ENCODE results near the gene PRICKLE2. TPM values are rescaled to one million over a fixed set of nuclear protein-coding genes. Genes with fewer than 3 reads are reported as not detected.

PRICKLE2 gene
- total RNA-seq, 1 experiment from 2014 or later: not detected

DNA sequence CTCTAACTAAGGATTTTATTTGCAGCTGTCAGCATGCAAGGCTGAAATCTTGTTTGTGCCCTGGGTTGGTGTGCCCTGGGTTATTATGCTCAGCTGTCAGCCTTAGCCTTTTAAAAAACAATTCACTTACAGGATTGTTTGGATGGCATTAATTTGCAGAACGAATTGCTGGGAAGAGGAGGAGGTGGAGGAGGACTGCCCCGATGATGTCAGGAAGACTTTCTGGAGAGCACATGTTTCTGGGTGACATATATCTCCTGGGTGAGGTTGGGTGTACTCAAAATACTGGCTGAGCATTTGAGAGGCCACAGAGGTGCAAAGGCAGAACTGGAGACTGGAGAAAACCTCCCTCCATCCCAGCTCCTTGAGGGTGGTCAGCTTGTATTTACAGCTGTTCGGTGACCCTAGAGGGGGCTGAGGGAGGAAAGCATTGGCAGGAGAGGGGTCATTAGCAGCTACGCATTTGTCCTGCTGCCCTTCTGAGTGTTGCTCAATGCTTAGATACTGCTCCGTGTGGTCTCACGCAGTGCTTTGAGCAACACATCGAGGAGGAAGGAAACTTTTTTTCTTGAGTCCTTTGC is 142.2 kb downstream of the PRICKLE2 start:
- no peak for DNase-seq (ENCODE audit: extremely low read depth, low read depth)

DNA sequence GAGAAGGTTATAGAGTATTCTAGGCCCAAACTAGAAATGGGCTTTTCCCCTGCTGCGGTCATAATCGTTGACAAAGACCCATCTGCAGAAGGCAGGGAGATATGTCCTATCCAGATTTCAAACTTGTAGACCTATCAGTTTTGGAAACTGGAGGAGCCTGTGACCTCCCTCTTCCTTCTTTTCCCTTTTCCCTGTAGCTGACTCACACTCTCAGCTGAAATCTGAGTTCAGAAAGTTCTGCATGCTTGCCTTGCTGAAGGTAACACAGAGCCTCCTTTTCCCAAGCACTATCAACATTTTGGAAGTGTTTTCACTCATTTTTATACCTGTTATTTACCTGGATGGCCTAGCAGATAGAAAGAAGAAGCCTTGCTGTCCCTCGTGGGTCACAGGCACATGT is 142.9 kb downstream of the PRICKLE2 start:
- DNase-seq (ENCODE audit: extremely low read depth, low read depth): no peak

DNA sequence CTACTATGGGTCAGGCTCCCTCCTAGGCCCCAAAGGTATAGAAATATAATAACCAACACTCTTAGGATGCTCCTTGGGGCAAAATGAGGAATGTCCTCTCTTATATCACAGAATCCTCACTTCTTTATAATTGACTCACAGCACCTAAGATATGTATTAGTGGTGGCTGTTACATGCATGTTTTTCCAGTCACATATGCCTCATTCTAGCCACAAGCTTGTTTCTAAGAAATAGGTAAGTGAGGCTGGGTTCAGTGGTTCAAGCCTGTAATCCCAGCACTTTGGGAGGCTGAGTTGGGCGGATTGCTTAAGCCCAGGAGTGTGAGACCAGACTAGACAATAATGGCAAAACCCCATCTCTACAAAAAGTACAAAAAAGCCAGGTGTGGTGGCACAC is 144.0 kb downstream of the PRICKLE2 start:
- DNase-seq (ENCODE audit: extremely low read depth, low read depth): no peak

DNA sequence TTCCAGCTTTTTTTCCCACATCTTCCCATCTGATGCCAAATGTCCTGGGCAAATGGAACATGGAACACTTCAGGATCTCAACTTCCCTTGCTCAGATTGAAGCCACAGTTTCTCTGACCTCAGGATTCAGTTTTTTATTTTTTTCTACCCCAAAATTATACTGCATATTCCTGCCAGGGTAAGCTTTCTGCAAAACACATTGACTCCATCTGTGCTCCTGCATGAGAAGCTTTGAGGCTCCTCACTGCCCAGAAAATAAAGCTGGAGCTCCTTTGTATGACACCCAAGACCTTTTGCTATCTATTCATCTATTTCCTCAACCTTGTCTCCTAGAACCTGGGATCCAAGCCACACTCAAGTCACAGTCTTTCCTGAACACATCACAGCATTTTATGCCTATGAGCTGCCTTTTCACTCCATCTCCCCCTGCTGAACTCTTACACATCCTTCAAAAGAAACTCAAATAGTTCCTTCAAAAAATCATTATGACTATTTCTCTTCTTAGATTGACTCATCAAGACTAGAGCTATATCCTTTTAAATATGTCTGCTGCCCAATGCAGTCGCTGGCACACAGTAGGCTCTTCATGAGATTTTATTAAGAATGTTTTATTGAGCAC is 144.5 kb downstream of the PRICKLE2 start:
- no peak for DNase-seq (ENCODE audit: extremely low read depth, low read depth)

DNA sequence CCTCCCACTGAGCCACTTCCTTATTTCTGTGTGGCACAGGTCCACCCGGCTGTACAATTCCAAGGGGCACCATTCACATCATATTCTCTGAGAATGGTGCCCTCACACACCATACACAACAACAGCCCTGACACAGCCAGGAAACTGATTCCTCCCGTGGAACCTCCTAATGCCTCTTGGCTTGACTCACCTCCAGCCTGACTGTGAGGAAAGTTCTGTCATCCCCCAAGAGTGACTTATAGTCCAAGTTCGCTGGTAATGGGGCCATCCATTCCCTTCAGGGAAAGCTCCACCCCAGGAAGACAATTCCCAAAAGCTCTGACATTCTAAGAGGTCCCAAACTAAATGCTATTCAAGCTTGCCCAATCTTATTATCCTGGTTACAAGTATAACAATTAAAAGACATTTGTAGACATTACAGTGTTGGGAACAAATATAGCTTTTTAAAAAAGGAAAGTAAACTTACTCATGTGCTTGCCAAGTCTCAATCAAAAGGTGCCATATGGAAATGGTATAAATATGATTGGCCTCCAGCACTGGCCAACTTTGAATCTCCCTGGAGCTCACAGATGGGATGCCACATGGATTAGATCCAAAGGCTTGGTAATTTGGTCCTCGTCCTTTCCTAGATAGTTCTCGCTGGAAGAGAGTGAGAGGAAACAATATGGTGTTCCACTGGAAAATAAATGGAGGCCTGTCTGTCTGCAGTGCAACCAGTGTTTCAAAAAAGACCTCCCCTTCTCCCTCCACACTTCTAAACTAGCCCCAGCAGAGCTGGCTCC is 145.7 kb downstream of the PRICKLE2 start:
- no peak for DNase-seq (ENCODE audit: extremely low read depth, low read depth)

DNA sequence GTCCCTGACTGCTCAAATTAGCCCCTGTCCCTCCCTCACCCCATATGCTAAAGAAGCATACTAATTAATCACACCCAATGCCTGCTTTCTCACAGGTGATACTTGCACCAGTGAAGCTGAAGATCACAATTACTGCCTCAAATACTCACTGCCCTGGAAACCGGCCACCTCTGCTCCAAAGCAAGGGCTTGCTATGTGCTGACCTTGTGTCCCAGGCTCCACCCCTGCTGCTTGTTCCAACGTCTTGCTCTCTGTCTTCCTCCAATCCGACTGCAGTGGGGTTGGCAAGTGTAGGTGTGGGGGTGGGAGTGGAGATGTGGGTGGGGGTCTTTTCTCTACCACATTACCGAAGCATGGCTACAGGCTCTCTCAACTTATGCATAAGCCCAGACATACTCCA is 146.3 kb downstream of the PRICKLE2 start:
- no peak for DNase-seq (ENCODE audit: extremely low read depth, low read depth)

DNA sequence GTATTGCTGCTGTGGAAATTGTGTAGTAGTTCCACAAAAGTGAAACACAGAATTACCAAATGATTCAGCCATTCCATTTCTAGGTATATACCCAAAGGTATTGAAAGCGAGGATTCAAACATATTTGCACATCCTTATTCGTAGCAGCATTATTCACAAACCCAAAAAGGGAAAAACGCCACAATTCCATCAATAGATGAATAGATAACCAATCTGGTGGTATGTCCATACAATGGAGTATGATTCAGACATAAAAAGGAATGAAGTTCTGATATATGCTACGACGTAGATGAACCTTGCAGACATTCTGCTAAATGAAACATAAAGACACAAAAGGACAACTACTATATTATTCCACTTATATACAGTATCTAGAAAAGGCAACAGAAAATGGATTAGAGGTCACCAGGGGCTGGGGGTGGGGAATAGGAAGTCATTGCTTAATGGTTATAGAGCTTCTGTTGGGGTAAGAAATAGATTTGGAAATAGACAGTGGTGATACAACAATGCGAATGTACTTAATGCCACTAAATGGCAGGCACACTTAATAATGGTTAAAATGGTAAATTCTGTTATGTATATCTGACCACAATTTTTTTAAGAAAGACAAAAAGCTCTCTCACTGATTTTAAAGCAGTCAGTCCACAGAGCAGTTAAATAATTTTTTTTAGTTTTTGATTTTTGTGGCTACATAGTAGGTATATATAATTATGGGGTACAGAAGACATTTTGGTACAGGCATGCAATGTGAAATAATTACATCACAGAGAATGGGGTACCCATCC is 150.2 kb downstream of the PRICKLE2 start:
- DNase-seq (ENCODE audit: extremely low read depth, low read depth): no peak

DNA sequence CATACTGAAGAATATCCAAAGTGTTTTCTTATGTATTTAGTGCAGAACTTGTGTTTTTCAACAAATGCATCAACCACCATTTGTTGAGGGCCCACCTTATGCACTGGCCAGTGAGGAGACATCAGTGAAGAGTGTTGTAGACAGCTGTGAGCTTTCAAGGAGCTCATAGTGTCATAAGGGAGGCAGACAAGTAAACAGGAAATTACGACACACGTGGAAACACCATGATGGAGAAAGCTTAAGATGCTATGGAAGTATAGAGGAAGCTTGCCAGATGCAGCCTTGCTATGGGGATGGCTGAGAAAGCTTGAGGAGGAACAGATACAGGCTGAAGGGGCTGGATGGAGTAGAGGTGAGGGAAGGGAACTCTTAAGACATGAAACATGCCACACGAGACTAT is 151.2 kb downstream of the PRICKLE2 start:
- no peak for DNase-seq (ENCODE audit: extremely low read depth, low read depth)

DNA sequence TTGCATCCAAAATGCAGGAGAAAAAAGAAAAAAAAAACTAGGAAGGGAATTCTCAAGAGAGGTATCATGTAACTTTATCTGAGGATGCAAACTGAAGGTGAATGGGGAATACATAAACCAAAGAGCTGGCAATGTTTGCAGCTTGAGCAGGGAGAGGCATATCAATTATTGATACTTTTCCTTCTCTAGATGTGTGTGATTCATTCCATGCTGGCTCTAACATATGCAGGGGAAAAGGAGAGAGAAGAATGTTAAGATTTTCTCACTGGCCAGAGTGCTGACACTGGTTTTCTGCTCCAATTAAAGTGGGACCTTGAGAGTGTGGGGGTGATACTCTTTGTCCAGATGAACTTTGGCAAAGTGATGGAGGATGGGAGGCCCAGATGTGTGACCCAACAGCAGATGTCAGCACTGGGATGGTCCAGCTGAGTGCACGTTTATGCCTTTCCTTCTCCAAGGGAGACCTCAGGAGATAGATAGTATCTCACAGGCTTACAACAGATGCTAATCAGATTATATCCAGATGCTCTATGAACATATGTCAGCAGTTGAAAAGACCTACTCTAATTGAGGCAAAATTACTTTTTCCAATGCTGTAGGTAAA is 152.0 kb downstream of the PRICKLE2 start:
- no peak for DNase-seq (ENCODE audit: extremely low read depth, low read depth)

DNA sequence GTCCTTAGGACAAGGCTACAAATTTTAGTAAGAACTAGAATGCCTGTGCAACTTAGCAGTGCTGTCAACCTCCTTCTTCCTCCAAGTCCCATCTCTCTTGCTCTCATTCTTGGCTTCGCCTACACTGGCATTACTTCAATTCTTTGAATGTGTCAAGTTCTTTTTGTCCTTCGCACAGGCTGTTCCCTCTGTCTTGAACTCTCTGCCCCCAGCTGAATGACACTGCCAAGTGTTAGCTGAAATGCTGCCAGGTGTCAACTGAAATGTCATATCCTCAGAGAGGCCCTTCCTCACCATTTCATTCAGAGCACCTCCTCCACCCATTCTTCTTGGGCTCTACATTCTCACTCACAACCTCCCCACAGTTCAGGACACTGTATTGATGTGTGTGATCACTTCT is 153.1 kb downstream of the PRICKLE2 start:
- no peak for DNase-seq (ENCODE audit: extremely low read depth, low read depth)

DNA sequence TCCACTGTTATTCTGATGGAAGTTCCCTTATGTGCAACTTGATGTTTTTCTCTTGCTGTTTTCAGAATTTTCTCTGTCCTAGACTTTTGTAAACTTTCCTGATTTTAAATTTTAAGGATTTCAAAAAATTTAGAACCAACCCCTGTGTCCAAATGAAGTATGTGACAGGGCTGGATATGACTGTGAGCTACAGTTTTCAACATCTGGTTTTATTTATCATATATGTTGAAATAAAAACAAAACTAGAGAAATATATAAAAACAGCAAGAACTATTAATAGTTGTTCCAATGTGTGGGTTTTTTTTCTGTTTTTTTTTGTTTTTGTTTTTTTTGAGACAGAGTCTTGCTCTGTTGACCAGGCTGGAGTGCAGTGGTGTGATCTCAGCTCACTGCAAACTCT is 154.6 kb downstream of the PRICKLE2 start:
- DNase-seq (ENCODE audit: extremely low read depth, low read depth): no peak

DNA sequence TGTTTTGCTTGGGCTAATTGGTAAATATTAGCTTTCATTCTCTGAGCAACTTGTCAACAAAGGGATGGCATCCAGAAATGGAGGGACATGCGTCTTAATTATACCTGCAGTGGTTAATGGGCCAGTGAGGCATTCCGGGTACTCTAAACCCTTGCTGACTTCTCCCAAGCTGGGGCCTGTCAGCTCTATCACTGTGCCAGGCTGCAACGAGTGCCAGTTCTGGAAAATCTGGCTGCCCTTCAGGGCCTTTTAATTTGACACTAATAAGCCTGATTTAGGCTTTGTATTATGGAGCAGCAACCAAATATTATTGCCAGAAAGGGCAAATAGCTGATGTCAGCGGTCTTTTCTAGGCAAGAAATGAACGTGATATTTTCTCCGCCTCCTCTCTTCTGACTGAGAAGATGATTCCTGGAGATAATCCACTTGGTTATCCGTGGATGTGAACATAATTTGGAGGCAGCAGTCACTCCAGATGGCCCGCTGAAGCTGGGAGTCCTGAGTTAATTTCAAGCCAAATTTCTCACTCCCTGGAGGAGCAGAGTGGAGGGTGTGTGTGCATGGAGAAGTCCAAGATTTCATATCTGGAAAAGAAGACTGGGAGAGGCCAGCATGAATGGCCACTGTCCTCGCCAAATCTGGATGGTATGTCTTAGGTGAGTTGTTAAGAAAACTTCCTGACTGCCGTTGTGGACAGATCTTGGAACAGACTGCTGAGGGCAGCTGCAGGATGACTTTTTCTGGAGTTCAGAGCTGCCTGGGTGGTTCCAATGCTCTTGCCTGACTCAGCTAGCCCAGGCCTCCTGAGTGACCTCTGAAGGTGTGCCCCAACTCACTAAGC is 157.5 kb downstream of the PRICKLE2 start:
- DNase-seq (ENCODE audit: extremely low read depth, low read depth): no peak

DNA sequence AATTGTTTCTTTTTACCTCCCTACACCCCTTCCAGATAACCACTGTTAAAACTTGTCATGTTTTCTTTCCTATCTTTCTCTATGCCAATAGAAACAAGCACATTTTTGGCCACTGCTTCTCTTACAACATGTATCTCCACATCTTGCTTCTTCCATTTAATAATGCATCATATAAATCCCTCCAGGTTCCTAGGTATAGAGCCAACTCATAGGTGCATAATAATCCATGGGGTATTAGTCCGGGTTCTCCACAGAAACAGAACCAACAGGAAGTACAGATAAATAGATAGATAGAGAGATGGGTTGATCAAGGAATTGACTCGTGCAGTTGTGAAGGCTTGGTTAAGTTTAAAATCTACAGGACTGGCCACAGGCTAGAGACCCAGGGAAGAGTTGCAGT is 160.5 kb downstream of the PRICKLE2 start:
- no peak for DNase-seq (ENCODE audit: extremely low read depth, low read depth)

DNA sequence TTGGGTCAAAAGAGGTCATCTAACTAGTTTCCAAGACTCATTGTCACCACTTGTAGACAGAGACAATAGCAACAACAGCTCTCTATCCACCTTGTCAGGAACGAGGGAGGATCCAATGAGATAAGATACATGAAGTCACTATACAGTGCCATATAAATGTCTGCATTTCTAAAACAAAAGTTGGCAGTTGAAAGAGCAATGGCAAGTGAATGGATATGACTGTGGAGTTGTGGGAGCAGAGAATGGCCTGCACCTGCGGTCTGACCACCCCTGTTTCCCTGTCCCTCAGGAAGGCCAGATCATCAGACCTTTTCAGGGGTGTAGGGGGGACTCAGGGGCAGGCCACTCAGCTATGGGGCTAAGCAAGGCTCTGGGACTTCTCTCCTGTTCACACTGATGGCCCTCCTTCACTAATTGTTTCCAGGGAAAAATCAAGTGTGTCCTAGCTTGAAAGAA is 161.3 kb downstream of the PRICKLE2 start:
- DNase-seq (ENCODE audit: extremely low read depth, low read depth): no peak

DNA sequence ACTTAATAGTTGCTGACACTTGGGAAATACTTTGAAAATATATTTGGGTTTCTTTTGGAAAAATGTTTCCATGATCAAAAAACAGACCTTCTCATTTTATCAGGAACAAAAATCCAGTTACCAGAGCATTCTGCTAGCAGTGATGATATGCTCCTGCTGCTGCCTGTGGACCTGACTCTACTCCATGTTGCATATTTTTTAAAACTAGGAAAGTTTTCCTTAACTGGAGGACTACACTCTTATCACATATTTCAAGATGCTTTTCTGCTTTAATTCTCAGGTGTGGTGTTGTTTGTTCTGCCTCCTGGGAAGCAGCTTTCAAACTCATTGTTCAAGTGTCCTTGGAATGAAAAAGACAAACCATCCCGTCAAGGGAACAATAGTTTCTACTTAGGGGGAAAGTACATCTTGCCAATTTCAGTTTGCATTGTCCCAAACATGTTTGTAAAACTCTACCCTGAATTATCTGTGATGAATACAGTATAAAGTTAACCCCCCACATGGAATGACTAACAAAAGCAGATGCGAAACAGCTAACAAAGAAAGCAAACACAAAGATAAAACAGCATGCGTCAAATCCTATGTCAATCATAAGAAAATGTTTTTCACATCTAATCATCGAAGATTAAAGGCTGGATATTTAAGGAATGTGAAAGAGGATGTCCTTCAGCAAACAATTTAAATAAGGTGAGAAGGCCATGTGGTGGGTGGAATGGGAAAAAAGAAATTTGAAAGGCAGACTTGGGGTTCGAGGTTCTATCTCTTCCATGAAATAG is 161.9 kb downstream of the PRICKLE2 start:
- no peak for DNase-seq (ENCODE audit: extremely low read depth, low read depth)

DNA sequence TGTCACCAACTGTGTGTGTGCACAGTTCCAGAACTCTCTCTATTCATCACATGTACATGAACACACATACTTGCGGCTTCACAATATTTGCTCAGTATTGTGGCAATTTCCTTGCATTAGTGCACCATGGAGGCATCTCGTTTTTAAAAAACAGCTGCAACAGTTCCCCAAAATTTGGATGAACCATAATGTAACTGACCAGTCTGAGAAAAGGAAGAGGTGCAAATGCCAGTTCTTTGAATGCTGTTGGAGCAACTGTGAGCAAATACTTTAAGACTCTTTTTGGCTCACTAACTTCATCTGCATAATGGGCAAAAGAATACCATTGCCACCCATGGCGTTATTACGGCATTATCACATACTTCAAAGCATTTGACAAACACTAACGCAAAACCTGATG is 163.6 kb downstream of the PRICKLE2 start:
- DNase-seq (ENCODE audit: extremely low read depth, low read depth): no peak

DNA sequence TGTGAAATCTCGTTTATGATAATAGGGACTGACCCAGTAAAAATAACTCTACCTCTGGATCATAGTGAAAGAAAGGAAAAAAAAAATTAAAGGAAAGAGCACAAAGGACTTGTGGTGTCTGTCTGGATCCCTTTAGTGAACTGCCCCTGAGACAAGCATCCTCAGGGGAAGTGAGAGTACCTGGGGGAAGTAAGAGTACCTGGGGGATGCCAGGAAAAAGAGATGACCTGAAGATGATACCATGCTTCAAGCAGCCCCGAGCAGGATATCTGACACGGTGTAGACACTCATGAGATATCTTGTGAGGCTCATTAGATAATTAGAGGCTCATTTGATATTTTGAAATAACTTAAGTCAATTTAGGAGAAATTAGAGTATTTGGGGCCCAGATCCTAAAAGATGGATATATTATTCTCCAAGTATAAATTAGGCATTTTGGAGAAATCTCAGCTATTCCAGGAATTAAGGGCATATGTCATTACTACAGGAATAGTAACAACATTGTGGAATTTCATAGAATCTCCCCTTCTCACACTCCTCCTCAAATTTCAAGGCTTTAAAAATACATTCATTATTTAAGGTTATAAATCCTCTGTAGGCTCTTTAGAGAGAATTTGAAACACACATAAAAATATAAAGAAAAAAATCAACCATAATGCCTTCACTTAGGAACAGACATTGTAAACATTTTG is 165.6 kb downstream of the PRICKLE2 start:
- DNase-seq (ENCODE audit: extremely low read depth, low read depth): no peak

DNA sequence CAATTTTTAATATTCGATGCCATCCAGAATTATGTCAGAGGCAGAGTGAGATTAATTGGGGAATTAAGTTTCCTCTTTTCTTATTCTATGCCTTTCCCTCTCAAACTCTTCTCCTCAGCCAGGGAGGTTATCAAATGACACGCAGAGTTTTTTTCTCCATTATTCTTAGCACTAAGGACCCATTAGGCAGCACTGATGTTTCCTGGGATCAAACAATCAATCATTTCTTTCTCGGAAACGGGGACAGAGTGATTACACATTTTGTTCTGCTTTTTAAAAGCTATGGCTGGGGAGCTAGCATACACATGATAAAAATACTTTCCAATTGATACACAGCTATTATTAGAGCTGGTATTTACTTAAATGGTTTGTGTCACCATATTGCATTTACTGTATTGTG is 166.7 kb downstream of the PRICKLE2 start:
- DNase-seq (ENCODE audit: extremely low read depth, low read depth): no peak

DNA sequence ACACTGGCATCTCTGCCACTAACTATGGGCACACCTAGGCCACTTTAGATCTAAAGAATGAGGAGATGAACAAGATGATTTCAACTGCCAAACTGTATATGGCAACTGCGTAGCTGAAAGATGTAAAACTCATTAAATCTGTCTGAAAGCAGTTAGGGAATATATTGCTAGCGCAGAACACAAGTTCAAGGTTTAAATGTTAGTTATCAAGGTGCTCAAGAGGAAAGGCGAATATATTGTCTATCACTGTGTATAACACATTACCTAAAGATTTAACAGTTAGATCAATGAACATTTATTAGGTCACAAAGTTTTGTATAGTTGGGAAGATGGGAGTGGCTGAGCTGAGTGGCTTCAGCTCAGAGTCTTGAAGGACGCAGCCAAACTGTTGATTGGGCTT is 168.0 kb downstream of the PRICKLE2 start:
- DNase-seq (ENCODE audit: extremely low read depth, low read depth): no peak

Data from NCI-H460 (cell line).